Naive thymus-derived CD4-positive, alpha-beta T cell (primary cell): ENCODE results near the gene HIVEP3. TPM values are rescaled to one million over a fixed set of nuclear protein-coding genes. Genes with fewer than 3 reads are reported as not detected.
A peak's percentile ranks its signal among the peaks of the same experiment; 100 is the strongest.

Source experiments
- ATAC-seq: fragments of 150-1000 bp; cut with Tn5 transposase; 2 replicates; pipeline ENCODE4 v1.10.0; 2021; ENCODE audit warnings: mild to moderate bottlenecking, moderate library complexity
- CTCF ChIA-PET: fragments of 350-600 bp; sonication (Branson Sonifier 250); formaldehyde crosslinking; loops from one replicate; lab custom pipeline; 2021; ENCODE audit warnings: antibody characterized with exemption; lab: Charles Lee
- POLR2A ChIA-PET: fragments of 350-600 bp; sonication (Branson Sonifier 250); formaldehyde crosslinking; loops from one replicate; lab custom pipeline; 2021; ENCODE audit warnings: antibody characterized with exemption, inconsistent platforms; lab: Charles Lee
- DNase-seq, 9 donors: peaks; one replicate each; pipeline versions ENCODE4 v3.0.0 to v3.0.0-alpha.2; 2020 to 2022; ENCODE audit warnings: mixed read lengths in 1 of 9
- H3K27ac ChIP-seq: one replicate; pipeline ENCODE4 v1.7.0; 2013; ENCODE audit warnings: mild to moderate bottlenecking, low read depth, low read length, moderate library complexity
- H3K27me3 ChIP-seq, 2 donors: one replicate each; pipeline ENCODE4 v1.7.0; 2013; ENCODE audit warnings: low read length in 2 of 2, mild to moderate bottlenecking in 2 of 2, moderate library complexity in 2 of 2; ENCODE audit not compliant: control insufficient read depth in 2 of 2, insufficient read depth in 2 of 2
- H3K36me3 ChIP-seq, 3 experiments: 1 replicate in 2 of 3; 2 replicates in 1 of 3; pipeline ENCODE4 v1.7.0; 2013; ENCODE audit warnings: low read length in 3 of 3, mild to moderate bottlenecking in 3 of 3, moderate library complexity in 1 of 3; ENCODE audit not compliant: insufficient read depth in 3 of 3, control insufficient read depth in 2 of 3
- H3K4me1 ChIP-seq, 2 donors: one replicate each; pipeline ENCODE4 v1.7.0; 2013; ENCODE audit warnings: low read length in 2 of 2, mild to moderate bottlenecking in 2 of 2, moderate library complexity in 1 of 2; ENCODE audit not compliant: control insufficient read depth in 2 of 2, insufficient read depth in 2 of 2
- H3K4me3 ChIP-seq: 2 replicates; pipeline ENCODE4 v1.7.0; 2013; ENCODE audit warnings: mild to moderate bottlenecking, low read length
- H3K9me3 ChIP-seq, 3 experiments: 1 replicate in 2 of 3; 2 replicates in 1 of 3; pipeline ENCODE4 v1.7.0; 2013; ENCODE audit warnings: low read length in 3 of 3; ENCODE audit not compliant: control insufficient read depth in 2 of 3
- H3K27ac Mint-ChIP-seq, 9 donors: one replicate each; pipeline ENCODE4 v1.8.0; 2020 to 2022; ENCODE audit warnings: mixed read lengths in 9 of 9, mild to moderate bottlenecking in 8 of 9, moderate library complexity in 5 of 9, inconsistent platforms in 2 of 9
- H3K27me3 Mint-ChIP-seq, 5 donors: one replicate each; pipeline ENCODE4 v1.8.0; 2021 to 2022; ENCODE audit warnings: mixed read lengths in 5 of 5, mild to moderate bottlenecking in 1 of 5
- H3K36me3 Mint-ChIP-seq, 5 donors: one replicate each; pipeline ENCODE4 v1.8.0; 2020 to 2022; ENCODE audit warnings: mixed read lengths in 5 of 5, mild to moderate bottlenecking in 3 of 5, inconsistent platforms in 1 of 5
- H3K4me1 Mint-ChIP-seq, 7 donors: one replicate each; pipeline ENCODE4 v1.8.0; 2020 to 2022; ENCODE audit warnings: mixed read lengths in 7 of 7, mild to moderate bottlenecking in 3 of 7, inconsistent platforms in 1 of 7
- H3K4me3 Mint-ChIP-seq, 10 donors: one replicate each; pipeline ENCODE4 v1.8.0; 2020 to 2022; ENCODE audit warnings: mild to moderate bottlenecking in 10 of 10, mixed read lengths in 10 of 10, moderate library complexity in 6 of 10, inconsistent platforms in 2 of 10
- H3K9me3 Mint-ChIP-seq, 11 donors: one replicate each; pipeline ENCODE4 v1.8.0; 2020 to 2022; ENCODE audit warnings: mixed read lengths in 11 of 11, mild to moderate bottlenecking in 4 of 11, inconsistent platforms in 1 of 11, moderate library complexity in 1 of 11
- intact Hi-C, 2 donors: fragments of 100-400 bp; cut with micrococcal nuclease; formaldehyde crosslinking; loops; one replicate each; pipeline ENCODE4 v1.15.1; 2023
- polyA plus RNA-seq, 2 donors: library from polyadenylated mRNA; unstranded; fragments of 300-500 nt; fragmentation: Illumina TruSeq; gene quantifications; one replicate each; pipeline ENCODE4 v1.2.3, GENCODE V29; 2021
- total RNA-seq, 6 experiments: library from RNA in 5 of 6; stranded (reverse) in 5 of 6; gene quantifications; 1 replicate in 5 of 6; 2 replicates in 1 of 6; pipeline ENCODE4 v1.2.3 and lab custom pipeline; 2021 to 2026

HIVEP3 gene
- total and polyA plus RNA-seq, 7 experiments from 2014 or later, result 4.3 to 19.1 (median 7.0) TPM

GRCh38 chr1:41810446-41810845, 108.3 kb downstream of the HIVEP3 start:
- intact Hi-C loops, result loop anchor here (5.0 to 10.0 kb wide), 4 partner anchors 54 to 224 kb away; no protein-coding TSS in a partner anchor
- CTCF ChIA-PET, result interaction anchor here (1.0 kb wide), 1 partner anchor 29 kb away, joined by 3 read pairs; no protein-coding TSS in a partner anchor
- Mint-ChIP-seq H3K4me1 (peaks cover 33 to 64% (median 41%) of the 10 kb centered on the region in 7 donors), H3K36me3 (no peaks in the 10 kb centered on the region), H3K4me3 (no peak overlapping the region), H3K9me3 (no peaks in the 10 kb centered on the region), H3K27me3 (no peaks in the 10 kb centered on the region), H3K27ac (no peak overlapping the region)
- ATAC-seq (peak; percentile 42), DNase-seq (peak in 5 of 9 donors; percentile 31 to 53 (median 44))
- no peak overlapping the region for H3K4me3 ChIP-seq
- POLR2A ChIA-PET, result no interaction called here
- no peaks in the 10 kb centered on the region for H3K27me3 ChIP-seq
- no peaks in the 10 kb centered on the region for H3K9me3 ChIP-seq
- no peaks in the 10 kb centered on the region for H3K36me3 ChIP-seq
- peaks cover 21 to 43% of the 10 kb centered on the region in 2 donors for H3K4me1 ChIP-seq
- no peak overlapping the region for H3K27ac ChIP-seq

GRCh38 chr1:41809692-41810091, 109.0 kb downstream of the HIVEP3 start:
- no peak overlapping the region for H3K4me3 ChIP-seq
- Mint-ChIP-seq H3K36me3 (no peaks in the 10 kb centered on the region), H3K4me1 (peaks cover 38 to 70% (median 45%) of the 10 kb centered on the region in 7 donors), H3K27me3 (no peaks in the 10 kb centered on the region), H3K9me3 (no peaks in the 10 kb centered on the region), H3K27ac (peak overlapping the region in 1 of 9 donors; percentile 56), H3K4me3 (no peak overlapping the region)
- DNase-seq (no peak), ATAC-seq (no peak)
- ChIA-PET POLR2A (no interaction called here), CTCF (no interaction called here)
- no peaks in the 10 kb centered on the region for H3K36me3 ChIP-seq
- no peaks in the 10 kb centered on the region for H3K9me3 ChIP-seq
- no peaks in the 10 kb centered on the region for H3K27me3 ChIP-seq
- intact Hi-C loops, result loop anchor here (5.0 to 10.0 kb wide), 5 partner anchors 55 to 225 kb away; partner anchors contain the start of gene HIVEP3 (in 1 of the 2)
- no peak overlapping the region for H3K27ac ChIP-seq
- peaks cover 24 to 49% of the 10 kb centered on the region in 2 donors for H3K4me1 ChIP-seq

GRCh38 chr1:41807390-41807789, 111.3 kb downstream of the HIVEP3 start:
- Mint-ChIP-seq H3K27me3 (no peaks in the 10 kb centered on the region), H3K27ac (peak overlapping the region in 6 of 9 donors; percentile 62 to 93 (median 78)), H3K36me3 (peaks cover 0 to 3% (median 0%) of the 10 kb centered on the region in 5 donors), H3K9me3 (no peaks in the 10 kb centered on the region), H3K4me1 (peaks cover 61 to 90% (median 67%) of the 10 kb centered on the region in 7 donors), H3K4me3 (peak overlapping the region; percentile 68 to 78 (median 73))
- Histone ChIP-seq H3K27ac (no peak overlapping the region), H3K27me3 (no peaks in the 10 kb centered on the region), H3K36me3 (no peaks in the 10 kb centered on the region), H3K9me3 (no peaks in the 10 kb centered on the region), H3K4me1 (peaks cover 44 to 72% of the 10 kb centered on the region in 2 donors), H3K4me3 (no peak overlapping the region)
- ChIA-PET CTCF (no interaction called here), POLR2A (no interaction called here)
- DNase-seq, result no peak
- intact Hi-C loops, result loop anchor here in 1 of 2 donors (5.0 kb wide), 1 partner anchor 110 kb away; the partner anchor contains the start of gene HIVEP3
- no peak for ATAC-seq

GRCh38 chr1:41806472-41807155, 112.1 kb downstream of the HIVEP3 start:
- Histone ChIP-seq H3K27ac (no peak overlapping the region), H3K4me1 (peaks cover 50 to 72% of the 10 kb centered on the region in 2 donors), H3K36me3 (no peaks in the 10 kb centered on the region), H3K9me3 (no peaks in the 10 kb centered on the region), H3K4me3 (no peak overlapping the region), H3K27me3 (no peaks in the 10 kb centered on the region)
- H3K36me3 Mint-ChIP-seq, result peaks cover 0 to 3% (median 0%) of the 10 kb centered on the region in 5 donors
- peak overlapping the region; percentile 68 to 78 (median 73) for H3K4me3 Mint-ChIP-seq
- ChIA-PET CTCF (no interaction called here), POLR2A (no interaction called here)
- peak overlapping the region in 8 of 9 donors; percentile 15 to 93 (median 72) for H3K27ac Mint-ChIP-seq
- H3K4me1 Mint-ChIP-seq, result peaks cover 59 to 87% (median 66%) of the 10 kb centered on the region in 7 donors
- intact Hi-C loops, result loop anchor here in 1 of 2 donors (5.0 kb wide), 1 partner anchor 111 kb away; the partner anchor contains the start of gene HIVEP3
- peak; percentile 28 for ATAC-seq
- no peaks in the 10 kb centered on the region for H3K9me3 Mint-ChIP-seq
- H3K27me3 Mint-ChIP-seq, result no peaks in the 10 kb centered on the region
- peak in 5 of 9 donors; percentile 13 to 79 (median 18) for DNase-seq

GRCh38 chr1:41805771-41806471, 112.8 kb downstream of the HIVEP3 start:
- peaks cover 58 to 86% (median 68%) of the 10 kb centered on the region in 7 donors for H3K4me1 Mint-ChIP-seq
- intact Hi-C loops, result loop anchor here in 1 of 2 donors (5.0 kb wide), 1 partner anchor 111 kb away; the partner anchor contains the start of gene HIVEP3
- H3K27ac Mint-ChIP-seq, result peak overlapping the region; percentile 45 to 93 (median 75)
- H3K4me3 Mint-ChIP-seq, result peak overlapping the region; percentile 54 to 77 (median 72)
- ChIA-PET CTCF (interaction anchor here (1.0 kb wide), 1 partner anchor 18 kb away, joined by 4 read pairs; no protein-coding TSS in a partner anchor), POLR2A (interaction anchor here (1.2 kb wide), 1 partner anchor 115 kb away, joined by 4 read pairs; no protein-coding TSS in a partner anchor)
- no peaks in the 10 kb centered on the region for H3K9me3 Mint-ChIP-seq
- H3K27me3 Mint-ChIP-seq, result no peaks in the 10 kb centered on the region
- H3K9me3 ChIP-seq, result no peaks in the 10 kb centered on the region
- H3K27ac ChIP-seq, result no peak overlapping the region
- H3K36me3 ChIP-seq, result no peaks in the 10 kb centered on the region
- DNase-seq, result peak in 5 of 9 donors; percentile 20 to 56 (median 22)
- H3K36me3 Mint-ChIP-seq, result peaks cover 0 to 3% (median 0%) of the 10 kb centered on the region in 5 donors
- H3K4me3 ChIP-seq, result no peak overlapping the region
- no peaks in the 10 kb centered on the region for H3K27me3 ChIP-seq
- H3K4me1 ChIP-seq, result peaks cover 50 to 74% of the 10 kb centered on the region in 2 donors
- ATAC-seq, result no peak

GRCh38 chr1:41804176-41804575, 114.5 kb downstream of the HIVEP3 start:
- Mint-ChIP-seq H3K36me3 (peaks cover 0 to 6% (median 0%) of the 10 kb centered on the region in 5 donors), H3K4me1 (peaks cover 66 to 89% (median 79%) of the 10 kb centered on the region in 7 donors), H3K4me3 (peak overlapping the region in 8 of 10 donors; percentile 24 to 67 (median 50)), H3K27me3 (no peaks in the 10 kb centered on the region), H3K9me3 (no peaks in the 10 kb centered on the region), H3K27ac (peak overlapping the region in 8 of 9 donors; percentile 26 to 85 (median 58))
- Histone ChIP-seq H3K9me3 (no peaks in the 10 kb centered on the region), H3K36me3 (no peaks in the 10 kb centered on the region), H3K4me1 (peaks cover 50 to 86% of the 10 kb centered on the region in 2 donors), H3K27ac (no peak overlapping the region), H3K4me3 (peak overlapping the region; percentile 10), H3K27me3 (no peaks in the 10 kb centered on the region)
- ATAC-seq (no peak), DNase-seq (no peak)
- intact Hi-C loops, result loop anchor here (5.0 kb wide), 4 partner anchors 52 to 232 kb away; no protein-coding TSS in a partner anchor
- ChIA-PET POLR2A (interaction anchor here (0.7 kb wide), 1 partner anchor 112 kb away, joined by 4 read pairs; no protein-coding TSS in a partner anchor), CTCF (interaction anchor here (1.4 kb wide), 1 partner anchor 115 kb away, joined by 3 read pairs; no protein-coding TSS in a partner anchor)
